Tracheal epithelial cell (primary cell): ENCODE data around the gene RHOJ. TPM values are rescaled to one million over a fixed set of nuclear protein-coding genes. Genes with fewer than 3 reads are reported as not detected.

Source experiments
- total RNA-seq: library from RNA; depleted of rRNA; stranded (reverse); fragments of >200 nt; gene quantifications from 2 replicates; pipeline ENCODE4 v1.2.1, GENCODE V29; 2014

Gene RHOJ
- total RNA-seq = 0.21 and 0.24 TPM in 2 replicates

GRCh38 chr14:63204407-63205043, at the start of gene RHOJ:
TSS of gene RHOJ (plus strand) at chr14:63204443. CDS start at chr14:63204870, 427 bp downstream.

GRCh38 chr14:63318835-63319234, 114.6 kb downstream of the RHOJ start, which contains the start of gene GPHB5:
TSS of gene GPHB5 (minus strand) at chr14:63318935. CDS start at chr14:63317849, 1,086 bp downstream.

Other genes starting within 250 kb of the RHOJ start
- under 0.01 TPM in 1 of 2 replicates, not detected in the other for gene KCNH5, start 159.0 kb upstream of the RHOJ start, total RNA-seq
- not detected in 2 replicates for gene GPHB5, start 114.5 kb downstream of the RHOJ start, total RNA-seq